Stimulated activated CD8-positive, alpha-beta memory T cell treated with anti-CD3 and anti-CD28 coated beads, Interleukin-15, amount 100 ng/mL, for 24 hours (primary cell): Measurements from ENCODE around the gene TMEM52.
A peak's percentile ranks its signal among the peaks of the same experiment; 100 is the strongest.
"Not testable (repeated sequence)": the region's sequence is repeated elsewhere in the genome, so short reads cannot be mapped to it uniquely, and the experiment has no call there.

Source experiments
- DNase-seq: peaks from one replicate; pipeline ENCODE4 v3.0.0-alpha.2; 2020; ENCODE audit warnings: low read depth

TMEM52 gene

GRCh38 chr1:1893997-1894353 lies 25.1 kb downstream of the TMEM52 start:
- no peak for DNase-seq

- DNase-seq, result no peak
Observed at GRCh38 chr1:1893291-1893985, 25.6 kb downstream of the TMEM52 start.

- DNase-seq, result no peak
Observed at GRCh38 chr1:1892763-1893120, 26.3 kb downstream of the TMEM52 start.

GRCh38 chr1:1892079-1892762 lies 26.9 kb downstream of the TMEM52 start:
- no peak for DNase-seq

GRCh38 chr1:1891349-1892078 lies 27.6 kb downstream of the TMEM52 start:
- no peak for DNase-seq

- DNase-seq, result peak; percentile 82
Observed at GRCh38 chr1:1890506-1891348, 28.4 kb downstream of the TMEM52 start, which contains the start of gene GNB1. Gene GNB1 (minus strand): TSS chr1:1891087. CDS start chr1:1825453, 65,634 bp downstream.

GRCh38 chr1:1889847-1890505 lies 29.1 kb downstream of the TMEM52 start:
- peak; percentile 19 for DNase-seq

GRCh38 chr1:1889090-1889750 lies 29.9 kb downstream of the TMEM52 start:
- no peak for DNase-seq

GRCh38 chr1:1883890-1884289 lies 35.2 kb downstream of the TMEM52 start:
- DNase-seq, result not testable (repeated sequence)

GRCh38 chr1:1883092-1883873 lies 35.8 kb downstream of the TMEM52 start:
- no peak for DNase-seq

GRCh38 chr1:1881727-1882126 lies 37.4 kb downstream of the TMEM52 start:
- DNase-seq, result no peak

GRCh38 chr1:1880617-1881312 lies 38.3 kb downstream of the TMEM52 start:
- no peak for DNase-seq

GRCh38 chr1:1879942-1880341 lies 39.1 kb downstream of the TMEM52 start:
- no peak for DNase-seq

- DNase-seq, result no peak
Observed at GRCh38 chr1:1877865-1878436, 41.1 kb downstream of the TMEM52 start.

- no peak for DNase-seq
Observed at GRCh38 chr1:1876335-1876930, 42.6 kb downstream of the TMEM52 start.

- DNase-seq, result no peak
Observed at GRCh38 chr1:1875932-1876331, 43.1 kb downstream of the TMEM52 start.

GRCh38 chr1:1874901-1875300 lies 44.2 kb downstream of the TMEM52 start:
- DNase-seq, result no peak

- DNase-seq, result no peak
Observed at GRCh38 chr1:1873186-1873585, 45.9 kb downstream of the TMEM52 start.
